HG02884 (cell line): ENCODE data around the gene SLC35A3.
"Not testable (repeated sequence)": the region's sequence is repeated elsewhere in the genome, so short reads cannot be mapped to it uniquely, and the experiment has no call there.

ENCODE experiments used
- ATAC-seq: cut with Tn5 transposase; IDR thresholded peaks from one replicate; pipeline ENCODE4 v1.9.1; 2021; ENCODE audit warnings: mild to moderate bottlenecking, moderate library complexity; ENCODE audit not compliant: unreplicated experiment

Gene SLC35A3

DNA sequence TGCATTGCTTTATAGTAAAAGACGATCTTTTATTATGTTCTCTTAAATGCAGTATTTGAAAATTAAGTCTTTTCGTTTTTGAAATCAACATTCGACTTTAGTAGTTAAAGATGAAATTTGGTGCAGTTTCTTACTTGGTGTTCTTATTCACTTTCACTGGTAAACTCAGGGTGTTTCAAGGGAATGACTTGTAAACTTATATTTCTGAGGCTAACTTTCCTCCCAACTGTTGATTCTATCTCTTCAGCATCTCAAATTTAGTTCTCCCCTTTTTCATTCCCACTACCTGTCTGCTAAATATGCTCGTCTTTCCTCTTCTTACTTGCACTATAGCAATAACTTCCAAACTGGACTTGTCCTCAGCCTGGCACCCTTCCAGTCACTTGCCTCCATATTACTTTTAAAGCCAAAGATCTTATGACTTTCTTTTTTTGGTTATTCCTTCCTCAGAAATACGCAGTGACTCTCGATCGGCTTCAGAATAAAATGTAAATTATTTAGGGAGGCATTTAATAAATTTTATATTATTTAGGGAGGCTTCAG is 988 bp downstream of the SLC35A3 start:
- ATAC-seq, result no peak

DNA sequence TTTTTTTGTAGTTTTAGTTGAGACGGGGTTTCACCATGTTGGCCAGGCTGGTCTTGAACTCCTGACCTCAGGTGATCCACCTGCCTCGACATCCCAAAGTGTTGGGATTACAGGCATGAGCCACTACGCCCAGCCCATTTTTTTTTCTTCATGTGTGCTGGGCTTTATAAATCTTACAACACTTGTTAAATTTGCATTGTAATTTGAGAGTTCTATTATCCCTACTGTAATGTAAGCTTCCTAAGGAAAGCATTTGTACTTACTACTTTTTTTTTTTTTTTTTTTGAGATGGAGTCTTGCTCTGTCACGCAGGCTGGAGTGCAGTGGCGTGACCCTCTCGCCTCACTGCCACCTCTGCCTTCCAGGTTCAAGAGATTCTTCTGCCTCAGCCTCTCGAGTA is 2.3 kb downstream of the SLC35A3 start:
- not testable (repeated sequence) for ATAC-seq

DNA sequence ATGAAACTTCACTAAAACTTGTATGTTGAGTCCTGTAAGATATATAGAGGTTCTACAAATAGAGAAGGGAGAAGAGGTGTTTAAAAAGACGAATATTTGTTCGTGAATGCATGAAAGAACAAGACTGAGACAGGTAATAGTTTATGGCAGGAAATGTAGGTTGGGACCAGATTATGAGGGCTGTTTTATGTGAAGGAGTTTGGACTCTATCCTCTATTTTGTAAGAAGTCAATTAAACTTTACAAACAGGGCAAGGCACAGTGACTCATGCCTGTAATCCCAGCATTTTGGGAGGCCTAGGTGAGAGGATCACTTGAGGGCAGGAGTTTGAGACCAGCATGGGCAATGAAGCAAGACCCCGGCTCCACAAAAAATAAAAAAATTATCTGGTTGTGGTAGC is 5.7 kb downstream of the SLC35A3 start:
- ATAC-seq, result no peak

GRCh38 chr1:99977326-99977725 is 7.5 kb downstream of the SLC35A3 start:
- not testable (repeated sequence) for ATAC-seq

- no peak for ATAC-seq
Measured at GRCh38 chr1:99978218-99978617, 8.4 kb downstream of the SLC35A3 start.

DNA sequence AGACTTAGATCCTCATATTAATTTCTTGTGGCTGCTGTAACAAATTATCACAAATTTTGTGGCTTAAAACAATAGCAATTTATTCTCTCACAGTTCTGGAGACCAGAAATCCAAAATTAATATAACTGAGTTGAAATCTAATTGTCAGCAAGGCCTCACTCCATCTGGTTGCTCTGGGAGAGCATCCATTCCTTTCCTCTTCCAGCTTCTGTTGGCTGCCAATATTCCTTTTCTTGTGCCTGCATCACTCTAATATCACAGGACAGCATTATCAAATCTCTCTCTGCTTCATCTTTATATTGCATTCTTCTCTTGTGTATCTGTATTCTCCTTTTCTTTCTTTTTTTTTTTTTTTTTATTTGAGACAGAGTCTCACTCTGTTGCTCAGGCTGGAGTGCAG is 9.3 kb downstream of the SLC35A3 start:
- ATAC-seq, result no peak

DNA sequence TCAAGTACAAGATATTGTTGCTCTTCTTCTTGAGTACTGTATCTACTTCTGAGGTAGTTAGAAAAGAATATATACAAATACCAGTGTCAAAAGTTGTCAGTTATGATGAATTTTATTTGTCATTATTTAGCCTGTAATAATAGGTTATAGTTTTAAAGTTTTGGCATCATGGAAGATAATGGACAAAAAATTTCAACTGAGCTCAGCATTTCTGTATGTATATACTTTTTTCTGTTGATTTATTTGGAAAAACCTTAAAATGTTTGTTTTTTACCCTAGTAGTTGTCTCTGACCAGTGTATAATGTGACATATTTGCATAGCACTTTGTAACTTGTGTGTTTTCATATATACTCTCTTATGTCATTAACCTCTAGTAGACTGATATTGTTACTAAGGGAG is 11.1 kb downstream of the SLC35A3 start:
- no peak for ATAC-seq

- ATAC-seq, result no peak
Measured at GRCh38 chr1:99986656-99987225, 16.9 kb downstream of the SLC35A3 start.

DNA sequence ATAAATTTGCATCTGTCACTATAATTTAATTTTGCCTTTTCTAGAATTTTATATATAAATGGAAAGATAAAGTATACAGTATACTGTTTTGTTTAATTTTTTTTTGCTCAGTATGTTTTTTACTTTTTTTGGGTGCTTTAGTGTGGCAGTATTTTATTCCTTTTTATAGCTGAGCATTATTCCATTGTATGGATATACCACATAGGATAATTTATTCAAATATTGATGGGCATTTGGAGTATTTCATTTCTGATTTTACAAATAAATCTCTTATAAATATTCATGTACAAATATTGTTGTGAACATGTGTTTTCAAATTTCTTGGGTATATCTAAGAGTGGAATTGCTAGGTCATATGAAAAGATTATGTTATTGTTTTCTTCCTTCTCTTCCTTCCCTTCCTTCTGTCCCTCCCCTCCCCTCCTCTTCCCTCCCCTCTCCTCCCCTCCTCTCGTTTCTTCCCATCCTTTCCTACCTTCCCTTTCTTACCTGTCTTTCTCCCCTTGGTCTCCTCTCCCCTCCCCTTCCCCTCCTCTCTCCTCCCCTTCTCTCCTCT is 18.5 kb downstream of the SLC35A3 start:
- ATAC-seq, result no peak

- no peak for ATAC-seq
Measured at GRCh38 chr1:99992044-99992722, 22.4 kb downstream of the SLC35A3 start.

DNA sequence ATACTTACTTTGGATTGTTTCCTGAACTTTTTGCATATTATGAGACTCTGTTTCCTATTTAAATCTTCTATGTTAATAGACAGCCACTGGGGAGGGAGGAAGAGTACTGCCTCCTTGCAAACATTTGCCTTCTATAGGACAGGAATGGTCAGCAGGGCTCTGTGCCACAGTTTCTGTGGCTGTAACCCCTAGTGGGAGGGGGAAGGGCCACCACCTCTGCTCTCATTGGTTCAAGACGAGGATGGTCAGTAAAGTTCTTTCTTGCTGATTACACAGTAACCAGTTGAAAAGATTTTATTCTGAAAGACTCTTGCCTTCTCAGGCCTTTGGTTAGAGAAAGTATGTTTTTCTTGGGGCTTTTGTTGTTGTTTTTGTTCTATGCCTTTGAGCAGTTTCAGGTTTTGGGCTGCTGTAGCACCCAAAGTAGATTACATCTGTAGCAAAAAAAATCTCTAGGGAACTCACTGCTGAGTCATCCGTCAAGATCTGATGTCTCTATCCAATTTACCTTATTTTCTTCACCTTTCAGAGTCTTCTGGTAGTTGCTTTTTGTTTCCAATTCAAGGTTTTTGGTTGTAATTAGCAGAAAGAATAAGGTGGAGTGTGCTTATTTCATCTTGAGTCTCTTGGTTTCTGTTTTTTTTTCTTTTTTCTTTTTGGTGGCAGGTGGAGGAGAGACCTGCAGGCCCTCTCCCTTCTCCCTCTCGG is 23.1 kb downstream of the SLC35A3 start:
- no peak for ATAC-seq

GRCh38 chr1:99993468-99993845 is 23.7 kb downstream of the SLC35A3 start:
- ATAC-seq, result no peak

DNA sequence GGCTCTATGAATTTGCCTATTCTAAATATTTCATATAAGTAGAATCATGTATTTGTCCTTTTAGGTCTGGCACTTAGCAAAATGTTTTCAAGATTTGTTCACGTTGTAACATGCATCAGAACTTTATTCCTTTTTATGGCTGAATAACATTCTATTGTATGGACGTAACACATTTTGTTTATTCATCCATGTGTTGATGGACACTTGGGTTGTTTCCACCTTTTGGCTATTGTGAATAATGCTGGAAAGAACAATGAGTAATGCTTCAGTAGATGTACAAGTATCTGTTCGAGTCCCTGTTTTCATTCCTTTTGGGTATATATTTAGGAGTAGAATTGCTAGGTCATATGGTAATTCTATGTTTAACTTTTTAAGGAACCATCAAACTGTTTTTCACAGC is 24.7 kb downstream of the SLC35A3 start:
- no peak for ATAC-seq

DNA sequence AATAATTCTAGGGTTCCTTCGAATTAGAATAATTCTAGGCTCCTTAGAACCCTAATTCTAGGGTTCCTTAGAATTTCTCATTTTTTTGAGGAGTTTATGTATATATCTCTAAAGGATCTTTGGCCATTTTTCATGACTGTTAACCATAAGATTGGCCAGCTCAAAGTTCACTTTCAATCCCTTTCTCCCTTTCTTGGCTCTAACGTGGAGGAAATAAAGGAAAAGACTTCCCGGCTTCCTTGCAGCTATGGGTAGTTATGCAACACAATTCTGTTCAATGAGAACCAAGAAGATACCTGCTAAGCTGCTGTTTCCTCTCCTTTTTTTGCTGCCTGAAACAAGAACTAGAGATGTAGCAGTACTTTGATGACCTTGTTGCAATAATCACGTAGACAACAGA is 27.2 kb downstream of the SLC35A3 start:
- no peak for ATAC-seq

GRCh38 chr1:100001462-100001861 is 31.7 kb downstream of the SLC35A3 start:
- ATAC-seq, result no peak

DNA sequence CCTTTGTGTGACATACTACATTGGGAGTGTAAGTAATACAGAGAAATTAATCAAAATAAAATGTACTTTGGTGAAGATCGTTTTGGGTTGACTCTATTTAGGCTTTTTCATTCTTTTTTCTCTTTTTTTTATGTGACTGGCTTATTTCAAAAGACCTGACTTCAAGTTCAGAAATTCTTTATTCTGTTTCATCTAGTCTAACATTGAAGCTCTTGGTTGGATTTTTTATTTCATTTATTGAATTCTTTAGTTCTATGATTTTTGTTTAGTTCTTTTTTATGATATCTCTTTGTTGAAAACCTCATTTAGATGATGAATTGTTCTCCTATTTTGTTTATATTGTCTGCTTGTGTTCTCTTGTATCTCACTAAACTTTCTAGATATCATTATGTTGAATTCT is 35.6 kb downstream of the SLC35A3 start:
- no peak for ATAC-seq

DNA sequence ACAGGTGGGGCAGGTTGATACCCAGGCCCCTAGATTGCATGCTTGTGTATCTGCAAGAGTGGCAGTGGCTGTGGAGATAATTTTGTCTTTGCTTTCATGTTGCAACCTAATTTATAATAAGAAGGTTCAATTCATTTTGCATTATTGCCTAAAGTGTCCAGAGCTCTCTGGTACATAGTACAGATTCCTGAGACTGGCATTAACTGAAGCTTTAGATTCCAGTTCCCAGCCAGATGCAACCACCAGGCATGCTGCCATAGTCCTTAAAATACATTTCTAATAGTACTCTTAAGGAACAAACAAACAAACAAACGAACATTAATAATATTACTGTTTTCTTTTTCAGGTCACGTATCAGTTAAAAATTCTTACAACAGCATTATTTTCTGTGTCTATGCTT is 36.9 kb downstream of the SLC35A3 start:
- no peak for ATAC-seq

DNA sequence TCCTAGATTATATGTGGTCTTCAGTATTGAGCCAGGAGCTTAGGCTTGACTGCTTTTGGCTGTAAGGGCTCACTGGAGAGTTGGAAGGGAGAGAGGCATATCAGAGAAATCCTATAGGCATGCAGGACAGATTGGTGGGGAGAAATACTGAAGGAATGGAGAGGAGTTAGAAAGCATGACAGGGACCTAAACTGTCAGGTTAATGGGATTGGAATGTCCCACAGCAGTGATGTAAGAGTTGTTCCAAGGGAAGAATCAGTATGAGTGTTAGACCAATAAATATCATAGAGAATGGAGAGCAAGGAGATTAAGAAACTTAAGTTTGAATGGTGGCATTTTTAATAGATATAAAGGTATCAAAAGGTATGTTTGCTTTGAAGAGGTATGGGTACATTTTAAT is 39.7 kb downstream of the SLC35A3 start:
- ATAC-seq, result no peak

GRCh38 chr1:100010804-100011203 is 41.0 kb downstream of the SLC35A3 start:
- ATAC-seq, result no peak

GRCh38 chr1:100019220-100019619 is 49.4 kb downstream of the SLC35A3 start:
- no peak for ATAC-seq

DNA sequence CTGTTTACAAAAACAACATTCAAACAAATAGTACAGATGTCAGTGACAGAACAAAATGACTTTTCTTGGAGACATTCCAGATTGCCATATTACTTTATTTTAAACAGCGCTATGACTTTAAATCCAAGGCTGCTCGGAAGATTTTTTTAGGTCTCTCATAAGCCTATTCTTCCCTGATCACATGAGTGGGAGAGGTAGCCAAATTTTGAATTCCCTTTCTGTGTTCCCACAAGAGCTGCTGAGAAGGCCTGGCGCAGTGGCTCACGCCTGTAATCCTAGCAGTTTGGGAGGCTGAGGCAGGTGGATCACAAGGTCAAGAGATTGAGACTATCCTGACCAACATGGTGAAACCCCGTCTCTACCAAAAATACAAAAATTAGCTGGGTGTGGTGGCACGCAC is 53.7 kb downstream of the SLC35A3 start:
- ATAC-seq, result no peak

- ATAC-seq, result no peak
Measured at GRCh38 chr1:100027212-100027611, 57.4 kb downstream of the SLC35A3 start.
